ENCODE results near the gene DLG3.

Gene DLG3

DNA sequence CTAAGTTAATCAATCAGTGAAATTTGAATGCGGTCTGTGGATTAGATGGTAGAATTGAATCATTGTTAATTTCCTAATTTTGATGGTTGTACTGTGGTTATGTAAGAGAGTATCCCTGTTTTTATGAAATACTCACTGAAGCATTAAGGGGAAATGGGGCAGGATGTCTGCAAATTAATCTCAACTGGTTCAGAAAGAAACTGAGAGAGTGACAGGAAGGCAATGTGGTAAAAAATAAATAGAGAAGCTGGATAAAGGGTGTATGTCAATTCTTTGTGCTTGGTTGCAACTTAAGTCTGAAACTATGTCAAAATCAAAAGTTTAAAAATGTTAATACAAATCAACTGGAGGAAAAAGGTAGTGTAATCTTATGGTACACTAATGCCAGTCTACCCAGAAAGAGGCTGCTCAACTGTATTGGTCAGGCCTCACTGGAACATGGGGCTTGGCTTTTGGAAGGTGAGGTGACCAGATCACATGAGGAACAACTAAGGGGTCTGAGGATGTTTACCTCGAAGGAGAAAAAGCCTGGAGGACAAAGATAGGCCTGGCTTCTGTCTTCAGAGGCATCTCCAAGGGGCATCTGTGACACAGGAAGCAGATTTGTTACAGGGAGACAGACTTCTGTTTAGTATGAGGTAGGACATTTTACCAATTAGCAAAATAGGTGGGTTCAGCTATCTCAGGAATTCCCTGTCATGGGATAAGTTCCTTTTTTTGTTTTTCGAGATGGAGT, 83.1 kb downstream of the DLG3 start:
- no peak for DNase-seq

- no peak for DNase-seq
Observed at GRCh38 chrX:70535198-70535597, 90.6 kb downstream of the DLG3 start.

DNA sequence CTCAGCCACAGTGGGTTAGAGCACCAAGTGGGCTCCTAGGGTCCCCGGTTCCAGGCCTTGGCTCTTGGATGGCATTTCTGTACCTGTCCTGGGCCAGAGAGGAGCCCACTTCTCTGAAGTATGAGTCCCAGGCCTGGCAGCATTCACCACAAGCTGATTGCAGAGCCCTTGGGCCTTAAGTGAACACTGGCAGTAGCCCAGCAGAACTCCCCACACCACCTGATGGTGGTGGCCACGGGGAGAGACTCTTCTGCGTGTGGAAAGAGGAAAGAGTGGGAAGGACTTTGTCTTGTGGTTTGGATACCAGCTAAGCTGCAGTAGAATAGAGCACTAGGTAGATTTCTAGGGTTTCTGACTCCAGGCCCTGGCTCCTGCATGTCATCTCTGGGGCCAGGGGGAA, 104.8 kb downstream of the DLG3 start:
- DNase-seq: no peak

DNA sequence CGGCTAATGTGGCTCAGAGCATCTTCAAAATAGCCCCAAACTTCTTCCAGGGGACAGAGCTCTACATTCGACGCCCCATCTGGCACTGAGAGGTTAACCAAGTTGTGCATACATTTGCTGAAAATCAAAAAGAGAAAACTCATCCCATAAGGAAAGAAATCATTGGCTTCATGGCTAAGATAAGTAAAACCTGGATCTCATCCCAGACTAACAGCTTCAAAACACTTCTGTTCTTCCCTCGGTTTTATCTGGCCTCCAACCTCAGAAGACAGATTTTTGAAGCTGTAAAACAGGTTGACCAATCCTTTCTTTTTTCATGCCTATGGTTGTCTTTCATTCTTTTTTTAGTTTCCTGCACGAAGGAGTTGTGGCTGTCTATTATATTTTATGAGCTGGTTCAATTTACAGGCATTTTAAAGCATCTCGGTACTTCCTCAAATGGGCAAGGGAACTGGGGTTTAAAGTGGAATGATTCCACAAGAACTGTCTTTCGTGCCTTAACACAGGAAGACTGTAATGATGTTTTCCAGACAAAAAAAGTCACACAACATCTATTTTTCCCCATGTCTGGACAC, 107.6 kb downstream of the DLG3 start:
- DNase-seq: no peak

DNA sequence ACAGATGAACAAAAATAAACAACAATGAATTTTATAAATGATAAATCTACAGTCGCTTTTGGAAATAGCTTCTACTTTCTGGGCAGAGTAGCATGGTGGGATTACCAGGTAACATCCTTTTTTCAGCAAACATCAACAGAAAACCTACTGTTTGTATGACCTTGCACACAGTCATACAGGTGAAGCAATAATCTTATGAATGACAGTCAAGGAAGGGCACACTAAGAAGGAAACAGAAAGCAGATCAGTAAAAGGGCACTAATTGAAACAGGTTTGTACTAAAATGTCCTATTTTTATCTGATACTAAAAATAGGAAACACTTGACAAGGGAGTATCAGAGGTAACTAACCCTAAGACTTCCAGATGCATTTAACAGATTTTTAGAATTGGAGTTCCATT, 108.9 kb downstream of the DLG3 start:
- DNase-seq: no peak

- no peak for DNase-seq
Observed at GRCh38 chrX:70554081-70554480, 109.4 kb downstream of the DLG3 start.

DNA sequence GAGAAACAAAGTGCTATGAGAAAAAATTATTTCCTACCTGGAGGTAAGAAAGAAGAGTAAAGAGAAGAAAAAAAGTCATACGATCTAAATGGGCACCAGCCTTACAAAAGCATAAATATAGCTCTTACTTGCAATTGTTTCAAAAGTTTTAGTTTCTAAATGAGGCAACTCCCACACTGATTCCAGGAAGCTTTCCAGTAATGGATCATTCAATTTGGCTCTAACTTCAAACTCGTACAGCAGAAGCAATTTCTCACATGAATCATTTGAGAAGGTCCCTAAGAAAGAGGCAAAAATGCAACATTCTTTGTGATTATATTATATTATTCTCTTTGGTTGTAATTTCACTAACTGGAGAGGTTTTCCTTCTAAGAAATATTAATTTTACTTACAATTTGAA, 109.9 kb downstream of the DLG3 start:
- DNase-seq: no peak

GRCh38 chrX:70554948-70555347, 110.3 kb downstream of the DLG3 start:
- no peak for DNase-seq
